Suppressor macrophage treated with lipopolysaccharide for 4 hours (primary cell): ENCODE results near the gene SMARCD3.
A peak's percentile ranks its signal among the peaks of the same experiment; 100 is the strongest.

ENCODE experiments used
- DNase-seq: peaks from one replicate; pipeline ENCODE4 v3.0.0-alpha.2; 2020

Gene SMARCD3

DNA sequence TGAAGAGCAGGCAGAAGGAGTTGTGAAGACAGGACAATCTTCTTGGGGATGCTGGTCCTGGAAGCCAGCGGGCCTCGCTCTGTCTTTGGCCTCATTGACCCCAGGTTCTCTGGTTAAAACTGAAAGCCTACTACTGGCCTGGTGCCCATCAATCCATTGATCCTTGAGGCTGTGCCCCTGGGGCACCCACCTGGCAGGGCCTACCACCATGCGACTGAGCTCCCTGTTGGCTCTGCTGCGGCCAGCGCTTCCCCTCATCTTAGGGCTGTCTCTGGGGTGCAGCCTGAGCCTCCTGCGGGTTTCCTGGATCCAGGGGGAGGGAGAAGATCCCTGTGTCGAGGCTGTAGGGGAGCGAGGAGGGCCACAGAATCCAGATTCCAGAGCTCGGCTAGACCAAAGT is 14.7 kb downstream of the SMARCD3 start:
- DNase-seq = no peak

GRCh38 chr7:151232917-151233701 is 15.4 kb downstream of the SMARCD3 start:
- DNase-seq = peak; percentile 75

- DNase-seq = peak; percentile 92
Measured at GRCh38 chr7:151232091-151232916, 16.2 kb downstream of the SMARCD3 start, which contains the start of gene CHPF2. Gene CHPF2, plus strand, starts transcription at chr7:151232483. Its CDS starts 1,529 bp downstream, at chr7:151234012.

GRCh38 chr7:151231080-151231479 is 17.4 kb downstream of the SMARCD3 start:
- no peak for DNase-seq

DNA sequence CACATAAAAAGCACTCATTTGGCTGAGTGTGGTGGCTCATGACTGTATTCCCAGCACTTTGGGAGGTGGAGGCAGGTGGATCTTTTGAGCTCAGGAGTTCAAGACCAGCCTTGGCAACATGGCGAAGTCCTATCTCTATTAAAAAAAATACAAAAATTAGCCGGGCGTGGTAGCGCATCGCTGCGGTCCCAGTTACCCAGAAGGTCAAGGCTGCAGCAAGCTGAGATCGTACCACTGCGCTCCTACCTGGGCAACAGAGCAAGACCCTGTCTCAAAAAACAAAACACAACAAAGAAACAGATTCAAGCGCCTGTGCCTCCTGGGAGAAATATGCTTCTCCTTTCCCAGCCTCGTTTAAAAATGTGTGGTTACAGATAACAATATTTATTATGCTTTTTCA is 19.2 kb downstream of the SMARCD3 start:
- DNase-seq = no peak

DNA sequence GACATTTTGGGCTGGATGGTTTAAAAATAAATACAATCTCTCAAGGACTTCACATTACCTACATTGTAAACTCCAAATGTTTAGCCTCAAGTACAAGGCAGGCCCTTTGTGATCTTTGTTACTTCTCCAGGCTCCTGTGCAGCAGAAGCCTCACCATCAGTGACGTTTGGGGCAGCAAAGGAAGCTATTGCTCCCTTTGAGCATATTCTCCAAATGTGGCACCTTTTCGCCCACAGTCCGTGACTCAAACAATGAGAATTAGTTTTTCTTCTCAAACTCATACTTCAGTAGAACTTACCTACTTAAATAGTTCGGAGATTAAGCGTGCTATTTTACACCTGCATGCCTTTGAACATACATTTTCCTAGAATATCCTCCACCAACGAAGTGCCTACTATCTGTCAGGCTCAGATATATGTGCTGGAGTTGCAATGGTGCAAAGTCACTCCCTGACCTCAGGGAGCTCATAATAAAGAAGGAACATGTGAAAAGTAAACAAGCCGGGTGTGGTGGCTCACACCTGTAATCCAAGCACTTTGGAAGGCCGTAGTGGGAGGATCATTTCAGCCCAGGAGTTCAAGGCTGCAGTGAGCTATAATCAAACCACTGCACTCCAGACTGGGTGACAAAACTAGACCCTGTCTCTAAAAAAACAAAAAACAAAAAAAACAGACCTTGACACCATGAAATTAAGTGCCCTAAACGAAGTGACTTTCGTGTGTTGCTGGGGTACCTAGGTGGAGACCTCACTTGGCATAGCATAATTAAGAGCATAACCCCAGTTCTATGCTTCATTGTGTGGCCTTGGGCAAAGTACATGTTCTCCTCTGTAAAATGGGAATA is 20.2 kb downstream of the SMARCD3 start:
- no peak for DNase-seq

- DNase-seq = peak; percentile 99
Measured at GRCh38 chr7:151226875-151227782, 21.4 kb downstream of the SMARCD3 start, which contains the start of gene ABCF2. Gene ABCF2, minus strand, starts transcription at chr7:151227205. Its CDS starts 747 bp downstream, at chr7:151226458.

DNA sequence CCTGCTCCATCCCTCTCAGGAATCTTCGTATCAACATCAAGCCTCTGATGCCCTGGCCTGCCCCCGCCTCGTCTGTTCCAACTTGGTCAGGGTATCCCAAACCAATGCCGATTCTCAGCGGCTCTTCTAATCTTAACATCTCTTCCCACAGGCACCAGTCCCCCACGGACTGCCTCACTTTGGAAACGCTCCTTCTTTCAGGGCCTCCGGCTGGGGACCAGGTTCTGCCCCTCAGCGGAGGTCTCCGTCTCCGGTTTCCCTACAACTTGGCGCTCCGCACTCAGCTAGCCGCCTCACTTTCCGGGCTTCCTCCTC is 22.0 kb downstream of the SMARCD3 start:
- no peak for DNase-seq

DNA sequence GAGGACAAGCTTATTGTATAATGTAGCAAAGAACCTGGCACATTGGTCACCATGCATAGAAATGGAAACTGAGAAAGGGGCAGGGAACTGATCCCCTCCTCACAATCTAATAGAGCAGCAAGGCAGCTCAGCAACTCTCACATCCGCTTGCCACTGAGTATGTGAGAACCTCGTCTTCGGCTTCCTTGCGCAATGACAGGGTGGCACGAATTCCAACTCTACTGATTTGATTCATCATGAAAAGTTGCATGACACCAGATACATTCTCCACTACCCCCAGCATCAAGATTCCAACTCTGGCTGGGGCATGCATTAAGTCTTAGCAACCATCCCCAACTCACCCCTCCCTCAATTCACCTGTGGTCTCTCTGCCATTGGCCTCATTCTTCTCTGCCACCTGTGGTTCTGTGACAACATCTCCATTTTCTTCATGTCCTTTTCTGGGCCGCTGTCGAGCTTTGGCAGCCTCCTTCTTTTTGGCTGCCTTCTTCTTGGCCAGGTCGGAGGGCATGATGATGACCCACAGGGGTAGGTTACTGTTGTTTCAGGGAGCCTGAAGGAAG is 22.5 kb downstream of the SMARCD3 start:
- peak; percentile 76 for DNase-seq

GRCh38 chr7:151223728-151224127 is 24.8 kb downstream of the SMARCD3 start:
- no peak for DNase-seq

GRCh38 chr7:151218170-151218569 is 30.3 kb downstream of the SMARCD3 start:
- no peak for DNase-seq

DNA sequence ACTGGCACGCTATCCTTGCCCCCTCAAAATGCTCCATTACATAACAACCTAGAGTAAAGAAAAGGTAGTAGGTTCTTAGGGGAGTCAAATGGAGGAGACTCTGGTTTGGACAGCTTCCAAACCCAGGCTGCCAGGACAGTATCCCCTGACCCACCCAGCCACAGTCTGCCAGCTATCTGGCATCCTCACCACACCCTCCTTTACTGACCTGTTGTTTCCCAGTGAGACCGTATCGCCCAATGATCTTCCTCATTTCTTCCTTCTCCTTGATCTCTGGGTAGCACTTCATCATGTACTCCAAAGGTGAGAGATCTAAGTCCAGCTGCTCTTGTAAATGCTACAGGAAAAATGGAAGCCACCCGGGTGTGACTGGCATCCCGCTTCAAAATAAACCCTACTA is 33.1 kb downstream of the SMARCD3 start:
- DNase-seq = no peak

DNA sequence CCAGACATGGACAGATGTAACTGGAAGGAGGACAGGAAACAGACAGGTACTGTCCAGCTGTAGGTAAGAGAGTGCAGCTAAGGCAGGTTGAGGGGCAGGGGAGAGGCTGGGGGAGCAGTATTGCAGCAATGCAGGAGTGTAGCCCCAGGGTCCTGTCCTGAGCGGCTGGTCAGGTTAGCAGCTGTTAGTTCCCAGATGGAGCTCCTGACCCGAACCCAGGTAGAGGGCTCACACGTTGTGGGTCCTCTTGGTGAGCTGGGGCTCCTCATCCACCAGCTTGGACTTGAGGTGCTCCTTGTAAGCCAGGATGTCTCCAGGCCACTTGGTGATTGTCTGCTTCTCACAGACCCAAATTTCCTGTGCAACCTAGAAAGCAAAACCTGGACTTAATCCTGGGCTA is 34.7 kb downstream of the SMARCD3 start:
- no peak for DNase-seq

- no peak for DNase-seq
Measured at GRCh38 chr7:151212626-151213025, 35.9 kb downstream of the SMARCD3 start.

DNA sequence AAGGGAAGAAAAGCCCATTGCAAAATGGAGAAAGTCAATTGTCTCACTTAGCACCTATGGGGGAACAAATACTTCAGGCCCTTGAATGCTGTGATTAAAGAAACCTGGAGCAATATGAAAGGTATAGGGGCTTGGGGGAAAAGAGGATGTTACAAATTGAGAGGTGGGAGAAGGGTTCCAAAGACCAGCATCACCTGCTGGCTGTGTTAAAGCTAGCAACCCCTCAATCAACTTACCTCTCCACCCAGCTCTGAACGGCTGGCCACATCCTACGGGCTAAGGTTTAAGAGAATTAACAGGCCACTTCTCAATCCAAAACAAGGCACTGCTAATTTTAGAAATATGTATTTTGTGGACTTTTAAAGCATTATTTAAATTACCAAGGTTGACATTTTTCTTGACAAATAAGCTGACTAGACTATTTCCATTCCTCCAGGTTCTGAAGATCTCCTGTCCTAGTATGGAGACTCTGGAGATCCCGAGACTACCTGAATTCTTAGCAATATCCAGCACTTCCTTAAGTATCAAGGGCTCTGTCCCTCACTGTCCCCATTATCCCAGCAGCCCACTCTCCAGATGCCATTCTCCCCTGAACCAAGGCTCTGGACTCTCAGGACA is 37.2 kb downstream of the SMARCD3 start:
- no peak for DNase-seq

GRCh38 chr7:151210087-151210854 is 38.2 kb downstream of the SMARCD3 start, which contains the start of gene H2BK1:
Gene H2BK1, minus strand, starts transcription at chr7:151210488. Its CDS starts 170 bp downstream, at chr7:151210318.
- DNase-seq = no peak

DNA sequence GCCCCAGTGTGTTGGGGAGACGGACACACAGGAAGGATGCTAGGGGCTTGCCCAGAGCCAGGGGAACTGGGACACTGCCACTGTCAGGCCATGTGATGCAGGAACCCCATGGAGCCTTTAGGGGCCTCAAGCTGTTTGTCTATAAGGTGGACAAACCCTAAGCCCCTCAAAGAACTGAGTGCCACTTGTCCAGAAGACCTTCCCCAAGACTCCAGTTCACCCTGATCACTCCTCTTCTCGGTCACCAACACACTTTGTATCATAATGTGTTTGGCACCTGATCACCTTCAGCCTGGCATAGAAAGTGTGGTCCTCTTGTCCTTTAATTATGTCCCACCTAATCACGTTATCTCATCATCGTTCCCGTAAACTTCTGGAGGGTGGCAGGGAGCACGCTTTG is 38.9 kb downstream of the SMARCD3 start:
- DNase-seq = no peak

GRCh38 chr7:151208253-151208862 is 40.1 kb downstream of the SMARCD3 start:
- DNase-seq = no peak

DNA sequence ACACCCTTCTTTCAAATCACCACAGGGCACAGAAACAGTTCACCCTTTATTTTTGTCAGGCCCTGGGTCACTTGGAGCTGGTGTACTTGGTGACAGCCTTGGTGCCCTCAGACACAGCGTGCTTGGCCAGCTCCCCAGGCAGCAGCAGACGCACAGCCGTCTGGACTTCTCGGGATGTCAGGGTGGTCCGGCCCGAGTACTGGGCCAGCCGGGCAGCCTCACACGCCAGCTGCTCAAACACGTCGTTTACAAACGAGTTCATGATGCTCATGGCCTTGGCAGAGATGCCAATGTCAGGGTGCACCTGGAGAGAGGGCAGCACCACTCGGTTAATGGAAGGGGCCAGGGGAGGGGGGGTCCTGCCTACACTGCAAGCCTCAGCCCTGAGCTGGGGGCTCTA is 40.7 kb downstream of the SMARCD3 start:
- no peak for DNase-seq

DNA sequence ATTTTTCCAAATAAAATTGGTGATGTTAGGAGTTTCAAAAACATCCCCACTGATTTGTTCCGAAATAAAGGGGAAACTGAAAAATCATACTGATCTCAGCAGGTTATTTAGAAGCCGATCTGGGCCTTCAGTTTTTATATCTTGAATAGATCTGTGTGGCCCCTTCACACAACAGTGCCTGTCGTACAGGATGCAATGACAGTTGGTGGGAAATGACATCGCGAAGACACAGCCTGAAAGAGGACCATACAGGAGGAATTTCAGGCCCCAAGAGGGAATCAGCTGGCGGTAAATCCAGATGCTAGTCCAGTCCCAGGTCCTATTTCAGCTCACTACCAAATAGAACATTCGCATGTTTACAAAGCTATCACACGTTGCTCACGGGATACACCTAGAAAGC is 41.2 kb downstream of the SMARCD3 start:
- DNase-seq = no peak
